ENCODE data around the gene NSRP1. TPM values are rescaled to one million over a fixed set of nuclear protein-coding genes. Genes with fewer than 3 reads are reported as not detected.

The NSRP1 gene
- polyA plus RNA-seq, 1 donor (not counting 4 experiments of a cell fraction or from before 2014, with no cell fraction given): 12.7 TPM

- FAIRE-seq: no peak
Measured at GRCh38 chr17:30211371-30211770, 94.8 kb downstream of the NSRP1 start.

GRCh38 chr17:30212750-30213149 is 96.1 kb downstream of the NSRP1 start:
- no peak for FAIRE-seq
- Histone ChIP-seq H3K4me2 (ENCODE audit: control insufficient read depth, extremely low read depth, insufficient read depth, low read depth, low read length) (no peak overlapping the region), H3K9ac (ENCODE audit: control insufficient read depth, extremely low read depth, insufficient read depth, low read length) (no peak overlapping the region), H3K9me1 (ENCODE audit: control insufficient read depth, extremely low read depth, insufficient read depth, low read length) (no peaks in the 10 kb centered on the region), H3K79me2 (ENCODE audit: control insufficient read depth, insufficient read depth, low read length) (no peaks in the 10 kb centered on the region), H3K36me3 (ENCODE audit: control insufficient read depth in 2 of 2, extremely low read depth in 1 of 2, insufficient read depth in 2 of 2, low read length in 2 of 2) (no peaks in the 10 kb centered on the region), H3K27me3 (ENCODE audit: control insufficient read depth, extremely low read depth, insufficient read depth, low read length) (peaks cover 32% of the 10 kb centered on the region), H3K4me3 (ENCODE audit: control insufficient read depth in 2 of 3, extremely low read depth in 1 of 3, insufficient read depth in 2 of 3, low read depth in 1 of 3, low read length in 3 of 3) (no peak overlapping the region), H3K9me3 (ENCODE audit: control insufficient read depth, low read depth, low read length) (no peaks in the 10 kb centered on the region), H4K20me1 (ENCODE audit: control insufficient read depth, extremely low read depth, insufficient read depth, low read length) (no peaks in the 10 kb centered on the region), H3K27ac (ENCODE audit: control insufficient read depth, insufficient read depth, low read length) (no peak overlapping the region), H2AFZ (ENCODE audit: control insufficient read depth, low read length) (no peak overlapping the region), H3K4me1 (ENCODE audit: control insufficient read depth, extremely low read depth, insufficient read depth, low read length) (no peaks in the 10 kb centered on the region)
- no peak for DNase-seq (ENCODE audit: low read depth, low spot score)
- dilution Hi-C loops (cut with MboI; ENCODE audit: extremely low pct_ligation_motif_present, low sequenced_read_pairs): no loop called here
- TF ChIP-seq EZH2 (IDR thresholded peaks at IDR 0.05; ENCODE audit: low read length): no peak
- TF ChIP-seq CTCF (optimal IDR thresholded peaks at IDR 0.05 in 1 of 3, IDR thresholded peaks at IDR 0.05 in 1 of 3, conservative IDR thresholded peaks at IDR 0.05 in 1 of 3; ENCODE audit: extremely low read depth in 1 of 3, insufficient read depth in 2 of 3, low read length in 3 of 3): no peak

More at GRCh38 chr17:30211371-30211770, 94.8 kb downstream of the NSRP1 start:
- no peak overlapping the region for H2AFZ ChIP-seq (ENCODE audit: control insufficient read depth, low read length)
- no peaks in the 10 kb centered on the region for H3K4me1 ChIP-seq (ENCODE audit: control insufficient read depth, extremely low read depth, insufficient read depth, low read length)
- no peak overlapping the region for H3K4me2 ChIP-seq (ENCODE audit: control insufficient read depth, extremely low read depth, insufficient read depth, low read depth, low read length)
- H3K9me1 ChIP-seq (ENCODE audit: control insufficient read depth, extremely low read depth, insufficient read depth, low read length): no peaks in the 10 kb centered on the region
- no peak overlapping the region for H3K9ac ChIP-seq (ENCODE audit: control insufficient read depth, extremely low read depth, insufficient read depth, low read length)
- H3K4me3 ChIP-seq (ENCODE audit: control insufficient read depth in 2 of 3, extremely low read depth in 1 of 3, insufficient read depth in 2 of 3, low read depth in 1 of 3, low read length in 3 of 3): no peak overlapping the region
- no peaks in the 10 kb centered on the region for H4K20me1 ChIP-seq (ENCODE audit: control insufficient read depth, extremely low read depth, insufficient read depth, low read length)
- H3K79me2 ChIP-seq (ENCODE audit: control insufficient read depth, insufficient read depth, low read length): no peaks in the 10 kb centered on the region
- H3K27me3 ChIP-seq (ENCODE audit: control insufficient read depth, extremely low read depth, insufficient read depth, low read length): peaks cover 35% of the 10 kb centered on the region
- TF ChIP-seq EZH2 (IDR thresholded peaks at IDR 0.05; ENCODE audit: low read length) (no peak), CTCF (optimal IDR thresholded peaks at IDR 0.05 in 1 of 3, IDR thresholded peaks at IDR 0.05 in 1 of 3, conservative IDR thresholded peaks at IDR 0.05 in 1 of 3; ENCODE audit: extremely low read depth in 1 of 3, insufficient read depth in 2 of 3, low read length in 3 of 3) (no peak)
- H3K27ac ChIP-seq (ENCODE audit: control insufficient read depth, insufficient read depth, low read length): no peak overlapping the region
- dilution Hi-C loops (cut with MboI; ENCODE audit: extremely low pct_ligation_motif_present, low sequenced_read_pairs): no loop called here
- no peak for DNase-seq (ENCODE audit: low read depth, low spot score)
- H3K36me3 ChIP-seq (ENCODE audit: control insufficient read depth in 2 of 2, extremely low read depth in 1 of 2, insufficient read depth in 2 of 2, low read length in 2 of 2): no peaks in the 10 kb centered on the region
- no peaks in the 10 kb centered on the region for H3K9me3 ChIP-seq (ENCODE audit: control insufficient read depth, low read depth, low read length)

Data from keratinocyte (primary cell).